Testis (tissue), 3 donors: ENCODE measurements around the gene SLX4IP. TPM values are rescaled to one million over a fixed set of nuclear protein-coding genes. Genes with fewer than 3 reads are reported as not detected.

Source experiments
- DNase-seq: peaks from one replicate; pipeline ENCODE4 v3.0.0-alpha.2; 2019
- H3K27ac ChIP-seq, 2 donors: fragments of 200-600 bp; sonication (generic); one replicate each; pipeline ENCODE4 v1.5.1; 2019
- H3K27me3 ChIP-seq: fragments of 200-600 bp; sonication (generic); one replicate; pipeline ENCODE4 v1.5.1; 2019
- H3K36me3 ChIP-seq: fragments of 200-600 bp; sonication (generic); one replicate; pipeline ENCODE4 v1.5.1; 2017; ENCODE audit warnings: low read depth; ENCODE audit errors: missing control alignments
- H3K4me1 ChIP-seq: fragments of 200-600 bp; sonication (generic); one replicate; pipeline ENCODE4 v1.5.1; 2019
- H3K4me3 ChIP-seq, 2 donors: fragments of 200-600 bp; sonication (generic); one replicate each; pipeline ENCODE4 v1.5.1; 2017 to 2019
- H3K9me3 ChIP-seq: fragments of 200-600 bp; sonication (generic); one replicate; pipeline ENCODE4 v1.5.1; 2017
- POLR2A ChIP-seq: fragments of 450-650 bp; IDR thresholded peaks from one replicate; pipeline ENCODE4 v1.6.1; 2017; ENCODE audit warnings: antibody characterized with exemption, mild to moderate bottlenecking, moderate library complexity
- WGBS, 2 donors: methylation state at CpG; one replicate each; pipeline ENCODE4 v1.1.5; 2018; 5-methylcytosine and 5-hydroxymethylcytosine counted together
- intact Hi-C: fragments of 100-400 bp; cut with DNase I; formaldehyde crosslinking; loops from one replicate; pipeline ENCODE4 v1.15.1; 2023; ENCODE audit warnings: low total_unique reads
- polyA plus RNA-seq: library from polyadenylated mRNA; stranded (reverse); fragments of 350-450 nt; fragmentation: Illumina TruSeq; extraction: RNeasy Lipid Tissue Mini Kit (QIAGEN cat#74804); gene quantifications from one replicate; pipeline ENCODE4 v1.2.3, GENCODE V29; 2014; ENCODE audit warnings: low read depth, low replicate concordance; ENCODE audit not compliant: insufficient read depth
- total RNA-seq, 2 donors: library from RNA; depleted of rRNA; stranded (reverse); fragments of >200 nt; gene quantifications; one replicate each; pipeline ENCODE4 v1.2.3, GENCODE V29; 2016
- TF ChIP-seq, protein P1 (sequence below), 3 experiments: fragments of 450-650 bp in 2 of 3; fragments of 200-600 bp in 1 of 3; sonication (generic) in 1 of 3; IDR thresholded peaks; one replicate each; pipeline ENCODE4 v1.5.1; 2016 to 2019; ENCODE audit warnings: antibody characterized with exemption in 3 of 3, mild to moderate bottlenecking in 2 of 3, moderate library complexity in 1 of 3

SLX4IP gene
- total and polyA plus RNA-seq, 3 donors from 2014 or later, result 3.8 to 10.8 (median 9.7) TPM

DNA sequence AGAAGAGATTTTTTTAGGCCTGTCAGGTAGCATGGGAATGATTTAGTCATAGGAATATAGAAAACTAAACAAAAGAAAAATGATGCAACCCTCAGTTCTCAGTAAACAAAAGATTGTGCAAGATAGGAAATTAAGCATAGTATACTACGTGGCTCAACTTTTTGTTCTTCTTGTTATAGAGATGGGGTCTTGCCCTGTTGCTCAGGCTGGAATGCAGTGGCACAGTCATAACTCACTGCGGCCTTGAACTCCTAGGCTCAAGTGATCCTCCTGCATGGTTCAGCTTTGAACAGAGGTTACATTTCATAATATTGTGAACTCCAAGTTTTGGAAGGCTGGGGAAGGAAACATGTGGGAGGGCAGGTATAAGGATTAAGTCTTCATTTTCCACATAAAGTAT is 28.5 kb downstream of the SLX4IP start:
- WGBS, 2 donors, result 89 to 90% methylated on average over 2 of the region's 2 CpGs
- Histone ChIP-seq H3K4me1 (peaks cover 8% of the 10 kb centered on the region), H3K27ac (no peak overlapping the region), H3K27me3 (no peaks in the 10 kb centered on the region), H3K4me3 (no peak overlapping the region), H3K36me3 (no peaks in the 10 kb centered on the region), H3K9me3 (no peaks in the 10 kb centered on the region)
- DNase-seq, result no peak
- TF ChIP-seq POLR2A, result no peak
- TF ChIP-seq, protein P1, sequence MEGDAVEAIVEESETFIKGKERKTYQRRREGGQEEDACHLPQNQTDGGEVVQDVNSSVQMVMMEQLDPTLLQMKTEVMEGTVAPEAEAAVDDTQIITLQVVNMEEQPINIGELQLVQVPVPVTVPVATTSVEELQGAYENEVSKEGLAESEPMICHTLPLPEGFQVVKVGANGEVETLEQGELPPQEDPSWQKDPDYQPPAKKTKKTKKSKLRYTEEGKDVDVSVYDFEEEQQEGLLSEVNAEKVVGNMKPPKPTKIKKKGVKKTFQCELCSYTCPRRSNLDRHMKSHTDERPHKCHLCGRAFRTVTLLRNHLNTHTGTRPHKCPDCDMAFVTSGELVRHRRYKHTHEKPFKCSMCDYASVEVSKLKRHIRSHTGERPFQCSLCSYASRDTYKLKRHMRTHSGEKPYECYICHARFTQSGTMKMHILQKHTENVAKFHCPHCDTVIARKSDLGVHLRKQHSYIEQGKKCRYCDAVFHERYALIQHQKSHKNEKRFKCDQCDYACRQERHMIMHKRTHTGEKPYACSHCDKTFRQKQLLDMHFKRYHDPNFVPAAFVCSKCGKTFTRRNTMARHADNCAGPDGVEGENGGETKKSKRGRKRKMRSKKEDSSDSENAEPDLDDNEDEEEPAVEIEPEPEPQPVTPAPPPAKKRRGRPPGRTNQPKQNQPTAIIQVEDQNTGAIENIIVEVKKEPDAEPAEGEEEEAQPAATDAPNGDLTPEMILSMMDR (IDR thresholded peaks at IDR 0.05), result no peak
- intact Hi-C loops, result no loop called here

DNA sequence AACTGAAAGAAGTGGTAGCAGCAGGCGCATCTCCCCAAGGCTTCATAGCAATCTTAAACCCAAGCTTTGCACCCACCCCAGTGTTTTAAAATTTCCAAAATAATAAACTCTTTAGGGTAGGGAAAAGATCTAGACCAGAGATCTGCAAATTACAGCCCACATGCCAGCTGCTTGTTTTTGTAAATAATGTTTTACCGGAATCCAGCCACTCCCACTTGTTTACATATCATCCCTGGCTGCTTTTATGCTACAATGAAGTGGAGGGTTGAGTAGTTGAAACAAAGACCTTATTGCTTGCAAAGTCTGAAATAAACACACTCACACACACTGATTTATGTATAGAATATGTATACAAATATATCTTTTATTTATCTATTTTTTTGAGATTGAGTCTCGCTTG is 30.0 kb downstream of the SLX4IP start:
- H3K4me1 ChIP-seq, result peaks cover 10% of the 10 kb centered on the region
- H3K9me3 ChIP-seq, result no peaks in the 10 kb centered on the region
- DNase-seq, result no peak
- no peaks in the 10 kb centered on the region for H3K27me3 ChIP-seq
- no peaks in the 10 kb centered on the region for H3K36me3 ChIP-seq
- TF ChIP-seq POLR2A, result no peak
- TF ChIP-seq, protein P1 (IDR thresholded peaks at IDR 0.05), result no peak
- WGBS, 2 donors, result 87 to 88% methylated on average over 3 of the region's 3 CpGs
- intact Hi-C loops, result no loop called here
- H3K4me3 ChIP-seq, result no peak overlapping the region
- H3K27ac ChIP-seq, result no peak overlapping the region

DNA sequence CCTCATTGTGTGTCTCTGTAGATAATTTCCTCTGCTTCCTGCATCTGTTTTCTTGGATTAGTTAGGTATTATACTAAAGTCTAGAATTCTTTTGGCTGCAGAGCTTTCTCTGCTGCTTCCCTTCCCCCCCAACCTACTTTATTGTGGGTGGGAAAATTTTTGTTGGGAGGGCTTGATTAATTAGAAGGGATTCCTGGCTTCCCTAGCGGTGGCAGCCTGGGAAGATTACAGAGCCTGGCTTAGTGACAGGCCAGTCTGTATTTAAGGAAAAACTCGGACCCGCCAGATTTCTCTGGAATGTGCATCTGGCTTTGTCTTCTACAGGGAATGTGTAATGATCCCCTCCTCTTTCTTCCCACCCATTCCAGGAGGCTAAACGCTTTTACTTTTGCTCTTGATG is 31.2 kb downstream of the SLX4IP start:
- no peak for DNase-seq

DNA sequence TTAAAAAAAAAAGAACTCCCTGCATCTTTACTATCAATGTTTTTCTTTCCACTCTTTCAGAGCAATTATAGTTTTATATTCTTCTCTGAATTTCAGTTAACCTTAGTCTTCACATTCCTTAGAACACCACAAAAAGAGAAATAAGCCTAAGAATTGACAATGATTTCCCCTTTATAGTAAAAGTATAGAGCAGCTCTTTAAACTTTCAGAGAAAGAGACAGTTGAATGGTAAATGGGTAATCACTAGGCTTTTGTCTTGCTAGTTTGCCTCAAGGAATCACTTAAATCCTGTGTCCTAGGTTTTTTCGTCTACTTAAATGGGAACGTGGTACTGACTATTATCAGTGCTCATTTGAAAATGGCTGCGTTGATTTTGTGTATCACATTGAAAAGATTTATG is 31.8 kb downstream of the SLX4IP start:
- no peaks in the 10 kb centered on the region for H3K27me3 ChIP-seq
- H3K4me1 ChIP-seq, result peaks cover 10% of the 10 kb centered on the region
- TF ChIP-seq POLR2A, result no peak
- TF ChIP-seq, protein P1 (IDR thresholded peaks at IDR 0.05), result no peak
- H3K27ac ChIP-seq, result peak overlapping the region in 1 of 2 donors; percentile 67
- no peaks in the 10 kb centered on the region for H3K9me3 ChIP-seq
- DNase-seq, result no peak
- H3K4me3 ChIP-seq, result no peak overlapping the region
- intact Hi-C loops, result no loop called here
- H3K36me3 ChIP-seq, result no peaks in the 10 kb centered on the region
- 42% methylated on average over 3 of the region's 3 CpGs for WGBS, 2 donors

More for the DNA sequence above, 31.2 kb downstream of the SLX4IP start:
- Histone ChIP-seq H3K9me3 (no peaks in the 10 kb centered on the region), H3K36me3 (no peaks in the 10 kb centered on the region), H3K27ac (peak overlapping the region in 1 of 2 donors; percentile 67), H3K27me3 (no peaks in the 10 kb centered on the region), H3K4me1 (peaks cover 10% of the 10 kb centered on the region), H3K4me3 (no peak overlapping the region)
- TF ChIP-seq, protein P1 (IDR thresholded peaks at IDR 0.05), result no peak
- no peak for TF ChIP-seq POLR2A
- intact Hi-C loops, result no loop called here
- 26 to 40% methylated on average over 4 of the region's 4 CpGs for WGBS, 2 donors

DNA sequence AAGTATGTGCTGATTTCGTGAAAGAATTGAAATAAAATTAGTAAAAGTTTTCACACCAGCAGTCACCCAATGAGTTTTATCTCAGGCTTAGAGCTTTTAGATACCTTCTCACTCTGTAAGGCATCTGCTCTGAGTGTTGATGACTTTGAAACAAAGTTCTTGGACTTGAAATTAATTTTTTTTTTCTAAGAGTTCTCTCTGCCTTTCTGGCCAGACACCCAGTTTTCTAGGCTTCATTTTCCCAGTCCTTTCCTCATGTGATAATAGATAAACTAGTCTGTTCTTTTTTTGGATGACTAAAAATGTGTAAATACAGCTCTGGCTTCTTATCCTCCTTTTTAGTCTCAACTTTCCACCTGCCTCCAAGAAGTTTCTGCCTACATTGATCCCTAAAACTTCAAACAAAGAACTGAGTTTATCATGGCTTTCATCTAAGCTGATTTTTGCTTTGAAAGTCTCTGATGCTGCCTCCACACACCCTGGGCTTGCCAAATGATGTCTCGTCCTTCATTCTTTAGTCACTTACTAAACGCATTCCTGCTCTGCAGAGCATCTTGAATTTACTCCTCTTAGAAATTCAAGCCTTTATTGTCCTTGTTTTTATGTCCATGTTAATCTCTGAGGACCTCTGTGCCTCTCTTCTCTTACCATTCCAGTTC is 32.7 kb downstream of the SLX4IP start:
- intact Hi-C loops, result no loop called here

More for the DNA sequence above, 32.7 kb downstream of the SLX4IP start:
- H3K4me3 ChIP-seq, result no peak overlapping the region
- H3K27me3 ChIP-seq, result no peaks in the 10 kb centered on the region
- no peaks in the 10 kb centered on the region for H3K36me3 ChIP-seq
- H3K4me1 ChIP-seq, result peaks cover 10% of the 10 kb centered on the region
- no peak overlapping the region for H3K27ac ChIP-seq
- TF ChIP-seq, protein P1 (IDR thresholded peaks at IDR 0.05), result no peak
- no peak for TF ChIP-seq POLR2A
- DNase-seq, result no peak
- no peaks in the 10 kb centered on the region for H3K9me3 ChIP-seq
- 27 to 42% methylated on average over 3 of the region's 3 CpGs for WGBS, 2 donors
